SK-N-SH treated with all-trans-retinoic acid at 6 μM for 48 hours (cell line): ENCODE results near the gene VWA5B1.

Experiments
- ARNTL ChIP-seq: fragments of 450-650 bp; formaldehyde crosslinking; IDR thresholded peaks from 2 replicates; pipeline ENCODE4 v1.5.0; 2020; ENCODE audit warnings: low read depth, mild to moderate bottlenecking, moderate library complexity, borderline replicate concordance
- BACH2 ChIP-seq: fragments of 250-450 bp; sonication (Bioruptor Pico); IDR thresholded peaks from 2 replicates; pipeline ENCODE4 v1.9.0; 2021; ENCODE audit warnings: mild to moderate bottlenecking, borderline replicate concordance
- CSDC2 ChIP-seq: fragments of 250-450 bp; sonication (Bioruptor Pico); IDR thresholded peaks from 2 replicates; pipeline ENCODE4 v1.5.0; 2020; ENCODE audit warnings: mild to moderate bottlenecking, moderate library complexity
- OSR1 ChIP-seq: fragments of 250-450 bp; sonication (Bioruptor Pico); IDR thresholded peaks from 2 replicates; pipeline ENCODE4 v1.8.0; 2022; ENCODE audit warnings: moderate library complexity, mild to moderate bottlenecking, inconsistent platforms
- PPARA ChIP-seq: fragments of 250-450 bp; sonication (Bioruptor Pico); IDR thresholded peaks from 2 replicates; pipeline ENCODE4 v1.5.0; 2020; ENCODE audit warnings: mild to moderate bottlenecking, borderline replicate concordance
- RARB ChIP-seq: fragments of 250-450 bp; sonication (Bioruptor Pico); IDR thresholded peaks from 2 replicates; pipeline ENCODE4 v1.8.0; 2021; ENCODE audit warnings: mild to moderate bottlenecking, moderate library complexity
- TF ChIP-seq, protein P1 (sequence below): fragments of 250-450 bp; sonication (Bioruptor Pico); IDR thresholded peaks from 2 replicates; pipeline ENCODE4 v1.8.0; 2020; ENCODE audit warnings: mild to moderate bottlenecking, moderate library complexity, borderline replicate concordance

VWA5B1 gene

GRCh38 chr1:20404466-20404865 is 113.8 kb downstream of the VWA5B1 start (continued):
- TF ChIP-seq CSDC2 (CRISPR knock-in tag) (no peak), BACH2 (CRISPR knock-in tag) (no peak), OSR1 (CRISPR knock-in tag) (no peak), ARNTL (CRISPR knock-in tag) (no peak), RARB (no peak), PPARA (CRISPR knock-in tag) (no peak)
- TF ChIP-seq, protein P1, sequence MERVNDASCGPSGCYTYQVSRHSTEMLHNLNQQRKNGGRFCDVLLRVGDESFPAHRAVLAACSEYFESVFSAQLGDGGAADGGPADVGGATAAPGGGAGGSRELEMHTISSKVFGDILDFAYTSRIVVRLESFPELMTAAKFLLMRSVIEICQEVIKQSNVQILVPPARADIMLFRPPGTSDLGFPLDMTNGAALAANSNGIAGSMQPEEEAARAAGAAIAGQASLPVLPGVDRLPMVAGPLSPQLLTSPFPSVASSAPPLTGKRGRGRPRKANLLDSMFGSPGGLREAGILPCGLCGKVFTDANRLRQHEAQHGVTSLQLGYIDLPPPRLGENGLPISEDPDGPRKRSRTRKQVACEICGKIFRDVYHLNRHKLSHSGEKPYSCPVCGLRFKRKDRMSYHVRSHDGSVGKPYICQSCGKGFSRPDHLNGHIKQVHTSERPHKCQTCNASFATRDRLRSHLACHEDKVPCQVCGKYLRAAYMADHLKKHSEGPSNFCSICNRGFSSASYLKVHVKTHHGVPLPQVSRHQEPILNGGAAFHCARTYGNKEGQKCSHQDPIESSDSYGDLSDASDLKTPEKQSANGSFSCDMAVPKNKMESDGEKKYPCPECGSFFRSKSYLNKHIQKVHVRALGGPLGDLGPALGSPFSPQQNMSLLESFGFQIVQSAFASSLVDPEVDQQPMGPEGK (CRISPR knock-in tag), result no peak
- TF ChIP-seq, all 23 proteins: peak for 0
